Colonic mucosa (tissue), 4 donors: ENCODE measurements around the gene ZSCAN16. TPM values are rescaled to one million over a fixed set of nuclear protein-coding genes. Genes with fewer than 3 reads are reported as not detected.
"Not testable (repeated sequence)": the region's sequence is repeated elsewhere in the genome, so short reads cannot be mapped to it uniquely, and the experiment has no call there.

ENCODE experiments used
- DNase-seq: peaks from one replicate; pipeline ENCODE4 v3.0.0-alpha.2; 2020
- H3K27ac ChIP-seq: fragments of 200-600 bp; one replicate; pipeline ENCODE4 v1.8.0; 2021
- H3K27me3 ChIP-seq: fragments of 200-600 bp; one replicate; pipeline ENCODE4 v1.8.0; 2021
- H3K36me3 ChIP-seq: fragments of 200-600 bp; one replicate; pipeline ENCODE4 v1.8.0; 2021
- H3K4me1 ChIP-seq: fragments of 200-600 bp; one replicate; pipeline ENCODE4 v1.8.0; 2021; ENCODE audit warnings: mild to moderate bottlenecking
- H3K4me3 ChIP-seq: fragments of 200-600 bp; one replicate; pipeline ENCODE4 v1.8.0; 2021
- H3K9ac ChIP-seq, 2 donors: one replicate each; pipeline ENCODE4 v1.7.0; 2013; ENCODE audit warnings: control low read depth in 2 of 2, low read depth in 2 of 2, low read length in 2 of 2
- H3K9me3 ChIP-seq: fragments of 200-600 bp; one replicate; pipeline ENCODE4 v1.8.0; 2021
- intact Hi-C: fragments of 100-400 bp; cut with DNase I; formaldehyde crosslinking; loops from one replicate; pipeline ENCODE4 v1.14.1; 2022
- total RNA-seq, 2 donors: library from RNA; stranded (reverse); fragmentation: NEBNext Ultra II Directional in 1 of 2; extraction: Animal tissue kit (Norgen Biotek cat#: 25700) in 1 of 2; gene quantifications; one replicate each; pipeline ENCODE4 v1.2.1, GENCODE V29; 2021
- TF ChIP-seq, protein P1 (sequence below): fragments of 200-600 bp; IDR thresholded peaks from one replicate; pipeline ENCODE4 v1.8.0; 2022; ENCODE audit warnings: antibody characterized with exemption, mild to moderate bottlenecking
- donor health status: healthy.
- donor health status: DM: no; HTN: no; CAD: no.
- donor health status: DM: no; HTN: no; CAD: no.

The ZSCAN16 gene
- total RNA-seq, 2 donors from 2014 or later: 8.3 to 8.7 TPM

- no peaks in the 10 kb centered on the region for H3K36me3 ChIP-seq
- H3K9me3 ChIP-seq: no peaks in the 10 kb centered on the region
- DNase-seq: no peak
- no peaks in the 10 kb centered on the region for H3K27me3 ChIP-seq
- H3K9ac ChIP-seq: no peak overlapping the region
- peaks cover 3% of the 10 kb centered on the region for H3K4me1 ChIP-seq
- H3K27ac ChIP-seq: no peak overlapping the region
- TF ChIP-seq, protein P1, sequence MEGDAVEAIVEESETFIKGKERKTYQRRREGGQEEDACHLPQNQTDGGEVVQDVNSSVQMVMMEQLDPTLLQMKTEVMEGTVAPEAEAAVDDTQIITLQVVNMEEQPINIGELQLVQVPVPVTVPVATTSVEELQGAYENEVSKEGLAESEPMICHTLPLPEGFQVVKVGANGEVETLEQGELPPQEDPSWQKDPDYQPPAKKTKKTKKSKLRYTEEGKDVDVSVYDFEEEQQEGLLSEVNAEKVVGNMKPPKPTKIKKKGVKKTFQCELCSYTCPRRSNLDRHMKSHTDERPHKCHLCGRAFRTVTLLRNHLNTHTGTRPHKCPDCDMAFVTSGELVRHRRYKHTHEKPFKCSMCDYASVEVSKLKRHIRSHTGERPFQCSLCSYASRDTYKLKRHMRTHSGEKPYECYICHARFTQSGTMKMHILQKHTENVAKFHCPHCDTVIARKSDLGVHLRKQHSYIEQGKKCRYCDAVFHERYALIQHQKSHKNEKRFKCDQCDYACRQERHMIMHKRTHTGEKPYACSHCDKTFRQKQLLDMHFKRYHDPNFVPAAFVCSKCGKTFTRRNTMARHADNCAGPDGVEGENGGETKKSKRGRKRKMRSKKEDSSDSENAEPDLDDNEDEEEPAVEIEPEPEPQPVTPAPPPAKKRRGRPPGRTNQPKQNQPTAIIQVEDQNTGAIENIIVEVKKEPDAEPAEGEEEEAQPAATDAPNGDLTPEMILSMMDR: no peak
- intact Hi-C loops: loop anchor here (5.0 kb wide), 2 partner anchors 54 to 139 kb away; no protein-coding TSS in a partner anchor
- no peak overlapping the region for H3K4me3 ChIP-seq
Observed at GRCh38 chr6:28082939-28083338, 41.5 kb upstream of the ZSCAN16 start.

- DNase-seq: no peak
- H3K27ac ChIP-seq: no peak overlapping the region
- H3K36me3 ChIP-seq: no peaks in the 10 kb centered on the region
- intact Hi-C loops: no loop called here
- no peaks in the 10 kb centered on the region for H3K4me1 ChIP-seq
- H3K9me3 ChIP-seq: no peaks in the 10 kb centered on the region
- TF ChIP-seq, protein P1: no peak
- H3K9ac ChIP-seq: no peak overlapping the region
- H3K27me3 ChIP-seq: no peaks in the 10 kb centered on the region
- H3K4me3 ChIP-seq: no peak overlapping the region
Observed at GRCh38 chr6:28089054-28089453, 35.4 kb upstream of the ZSCAN16 start.

- Histone ChIP-seq H3K4me1 (no peaks in the 10 kb centered on the region), H3K27me3 (no peaks in the 10 kb centered on the region), H3K9me3 (no peaks in the 10 kb centered on the region), H3K9ac (no peak overlapping the region), H3K36me3 (no peaks in the 10 kb centered on the region), H3K27ac (no peak overlapping the region), H3K4me3 (no peak overlapping the region)
- no peak for DNase-seq
- TF ChIP-seq, protein P1: no peak
- intact Hi-C loops: no loop called here
Observed at GRCh38 chr6:28090917-28091586, 33.4 kb upstream of the ZSCAN16 start.

DNA sequence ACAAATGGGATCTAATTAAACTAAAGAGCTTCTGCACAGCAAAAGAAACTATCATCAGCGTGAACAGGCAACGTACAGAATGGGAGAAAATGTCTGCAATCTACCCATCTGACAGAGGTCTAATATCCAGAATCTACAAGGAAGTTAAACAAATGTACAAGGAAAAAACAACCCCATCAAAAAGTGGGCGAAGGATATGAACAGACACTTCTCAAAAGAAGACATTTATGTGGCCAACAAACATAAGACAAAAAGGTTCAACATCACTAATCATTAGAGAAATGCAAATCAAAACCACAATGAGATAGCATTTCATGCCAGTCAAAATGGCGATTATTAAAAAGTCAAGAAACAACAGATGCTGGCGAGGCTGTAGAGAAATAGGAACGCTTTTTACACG, 22.2 kb upstream of the ZSCAN16 start:
- intact Hi-C loops, H3K36me3 ChIP-seq, H3K9me3 ChIP-seq, H3K4me3 ChIP-seq, H3K27me3 ChIP-seq, H3K4me1 ChIP-seq, H3K27ac ChIP-seq, DNase-seq, H3K9ac ChIP-seq: not testable (repeated sequence)

DNA sequence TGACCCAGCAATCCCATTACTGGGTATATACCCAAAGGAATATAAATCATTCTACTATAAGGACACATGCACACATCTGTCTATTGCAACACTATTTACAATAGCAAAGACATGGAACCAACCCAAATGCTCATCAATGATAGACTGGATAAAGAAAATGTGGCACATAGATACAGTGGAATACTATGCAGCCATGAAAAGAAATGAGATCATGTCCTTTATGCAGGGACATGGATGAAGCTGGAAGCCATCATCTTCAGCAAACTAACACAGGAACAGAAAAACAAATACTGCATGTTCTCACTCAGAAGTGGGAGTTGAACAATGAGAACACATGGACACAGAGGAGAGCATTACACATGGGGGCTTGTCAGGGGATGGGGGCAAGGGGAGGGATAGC, 21.7 kb upstream of the ZSCAN16 start:
- H3K27ac ChIP-seq, H3K27me3 ChIP-seq, H3K4me1 ChIP-seq, H3K9ac ChIP-seq, DNase-seq, H3K4me3 ChIP-seq, H3K36me3 ChIP-seq, H3K9me3 ChIP-seq, intact Hi-C loops: not testable (repeated sequence)

DNA sequence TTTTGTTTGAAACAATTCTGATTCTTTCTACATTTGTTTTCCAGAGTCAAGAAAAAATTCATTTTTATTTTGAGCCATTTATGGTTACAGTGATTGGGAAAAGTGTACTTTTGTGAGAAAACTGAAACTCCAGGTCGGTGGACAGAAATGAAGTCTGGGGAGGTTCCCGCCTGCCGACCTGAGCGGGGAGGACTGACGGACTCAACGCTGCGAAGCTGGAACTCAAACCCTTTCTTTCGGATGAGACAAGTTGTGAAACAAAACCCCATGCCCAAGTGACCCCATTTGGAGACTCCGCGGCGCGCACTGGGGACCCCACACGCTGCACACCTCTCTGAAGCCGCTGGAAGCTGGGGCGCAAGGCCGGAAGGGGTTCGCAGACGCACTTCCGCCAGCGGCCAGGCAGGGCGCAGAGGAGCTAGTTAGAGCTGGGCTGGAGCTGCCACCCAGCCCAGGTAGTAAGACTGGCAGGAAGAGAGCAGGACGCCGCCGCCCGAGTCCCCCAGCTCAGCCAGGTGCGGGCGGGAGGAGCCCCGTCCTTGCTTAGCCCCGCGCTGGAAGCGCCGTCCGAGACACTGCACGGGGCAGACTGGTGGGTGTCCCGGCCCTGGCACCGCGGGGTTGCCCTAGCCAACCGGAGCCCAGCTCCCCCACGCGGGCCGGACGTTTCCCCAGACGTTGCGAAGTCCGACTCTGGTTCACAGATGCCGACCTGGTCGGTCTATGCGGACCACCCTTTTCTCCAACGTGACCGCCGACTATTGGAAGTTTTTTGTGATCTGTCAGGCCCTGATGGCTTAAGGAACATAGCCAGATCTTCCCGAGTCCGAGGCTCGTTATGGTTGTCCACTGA, 19.8 kb upstream of the ZSCAN16 start:
- H3K9ac ChIP-seq: peak overlapping the region; percentile 78 to 84
- no peaks in the 10 kb centered on the region for H3K9me3 ChIP-seq
- H3K4me3 ChIP-seq: peak overlapping the region; percentile 69
- no peaks in the 10 kb centered on the region for H3K36me3 ChIP-seq
- TF ChIP-seq, protein P1: peak; percentile 77
- intact Hi-C loops: no loop called here
- no peaks in the 10 kb centered on the region for H3K27me3 ChIP-seq
- H3K4me1 ChIP-seq: no peaks in the 10 kb centered on the region
- DNase-seq: peak; percentile 86
- H3K27ac ChIP-seq: peak overlapping the region; percentile 64
